ENCODE measurements around the gene SEPTIN2.
"Not testable (repeated sequence)": the region's sequence is repeated elsewhere in the genome, so short reads cannot be mapped to it uniquely, and the experiment has no call there.

SEPTIN2 gene

GRCh38 chr2:241390301-241391206 lies 74.8 kb downstream of the SEPTIN2 start:
- DNase-seq: no peak

DNA sequence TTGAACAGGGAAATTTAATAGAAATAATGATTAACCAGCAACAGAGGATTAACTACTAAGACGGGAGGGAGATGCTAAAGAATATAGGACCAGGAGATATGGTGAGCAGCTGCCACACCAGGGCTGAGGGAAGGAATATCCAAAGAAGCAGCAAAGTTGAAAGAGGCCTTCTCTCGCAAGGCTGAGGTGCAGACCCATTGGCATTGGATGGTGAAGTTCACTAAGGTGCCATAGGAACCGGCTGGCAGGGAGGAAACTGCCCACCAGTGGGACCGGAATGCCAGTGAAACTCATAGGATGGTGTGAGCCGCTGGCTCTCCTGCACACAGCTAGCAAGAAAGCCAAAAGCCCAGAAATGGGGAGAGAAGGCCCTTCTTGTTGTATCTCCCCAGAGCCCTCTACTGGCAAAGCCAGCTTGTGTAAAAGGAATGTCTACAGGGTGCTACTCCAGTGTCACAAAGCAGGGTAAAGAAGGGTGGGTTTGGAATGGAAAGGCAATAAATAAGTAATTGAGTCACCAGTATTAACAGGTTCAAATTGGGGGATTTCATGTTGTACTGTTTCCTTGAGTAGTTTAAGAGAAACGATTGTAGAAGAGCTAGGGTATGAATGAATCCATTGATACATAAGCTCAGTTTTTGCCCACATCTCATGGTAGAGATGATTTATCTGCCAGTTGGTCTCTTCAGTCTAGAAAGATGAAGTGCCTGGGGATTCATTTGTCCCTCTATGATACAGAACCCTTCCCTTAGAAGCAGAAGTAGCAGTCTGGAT lies 76.4 kb downstream of the SEPTIN2 start:
- DNase-seq: no peak

DNA sequence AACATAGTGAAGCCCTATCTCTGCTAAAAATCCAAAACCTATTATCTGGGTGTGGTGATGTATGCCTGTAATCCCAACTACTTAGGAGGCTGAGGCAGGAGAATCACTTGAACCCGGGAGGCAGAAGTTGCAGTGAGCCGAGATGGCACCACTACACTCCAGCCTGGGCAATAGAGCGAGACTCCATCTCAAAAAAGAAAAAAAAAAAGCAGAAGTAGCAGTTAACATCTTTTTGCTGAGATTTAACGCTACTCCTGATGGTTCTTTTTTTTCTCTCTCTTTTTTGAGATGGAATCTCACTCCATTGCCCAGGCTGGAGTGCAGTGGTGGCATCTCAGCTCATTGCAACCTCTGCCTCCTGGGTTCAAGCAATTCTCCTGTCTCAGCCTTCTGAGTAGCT lies 77.0 kb downstream of the SEPTIN2 start:
- not testable (repeated sequence) for DNase-seq

GRCh38 chr2:241393524-241394196 lies 77.9 kb downstream of the SEPTIN2 start:
- DNase-seq: no peak

GRCh38 chr2:241396809-241397208 lies 81.1 kb downstream of the SEPTIN2 start:
- not testable (repeated sequence) for DNase-seq

DNA sequence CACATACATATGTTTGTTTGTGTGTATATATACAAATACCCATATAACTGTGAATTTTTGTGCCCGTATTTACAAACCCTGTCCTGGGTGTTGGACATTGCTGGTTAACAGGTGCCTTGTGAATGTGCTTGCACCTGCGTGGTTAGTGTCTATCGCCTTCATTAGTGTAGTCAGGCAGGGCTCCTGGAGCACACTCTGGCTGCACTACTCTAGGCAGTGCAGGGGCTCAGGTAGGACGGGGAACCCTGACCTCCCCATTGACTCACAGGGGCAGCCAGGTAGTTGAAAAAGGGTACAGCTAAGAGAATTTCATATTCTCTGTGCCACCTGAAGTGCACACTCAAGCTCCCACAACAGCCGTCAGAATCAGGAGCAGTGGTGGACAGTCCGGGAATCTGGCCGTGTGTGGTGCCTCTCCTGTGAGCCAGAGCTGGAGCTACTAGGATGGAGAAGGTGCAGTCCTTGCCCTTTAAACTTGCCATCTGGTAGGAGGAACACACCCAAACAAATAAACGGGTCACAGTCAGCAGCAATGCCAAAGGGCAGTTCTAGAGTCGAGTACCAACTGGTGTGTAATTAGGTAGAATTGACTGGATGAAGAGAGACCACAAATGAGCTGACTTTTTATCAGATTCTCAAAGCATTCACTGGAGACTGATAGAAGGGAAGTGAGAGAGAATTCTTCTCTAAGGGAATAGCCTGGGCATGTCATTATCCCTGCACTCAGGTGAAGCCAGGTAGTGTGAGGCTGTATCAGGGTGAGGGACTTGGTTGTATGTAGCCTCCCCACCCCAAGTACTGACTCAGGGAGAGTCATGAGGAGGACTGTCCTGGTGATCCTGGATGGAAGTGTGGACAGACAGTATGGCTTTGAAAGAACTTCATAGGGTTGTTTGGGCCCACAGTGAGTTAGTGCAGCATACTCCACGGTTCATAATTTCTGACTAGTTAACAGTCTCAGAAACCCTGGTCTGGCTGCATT lies 84.5 kb downstream of the SEPTIN2 start:
- DNase-seq: no peak

Measured in NCI-H1048 (cell line).